Upper lobe of right lung (tissue), 1 donor: ENCODE results near the gene DDX17. TPM values are rescaled to one million over a fixed set of nuclear protein-coding genes. Genes with fewer than 3 reads are reported as not detected.
A peak's percentile ranks its signal among the peaks of the same experiment; 100 is the strongest.

ENCODE experiments used
- ATAC-seq: fragments of 200-7000 bp; cut with Tn5 transposase; one replicate; pipeline ENCODE4 v1.9.1; 2020; ENCODE audit warnings: mild to moderate bottlenecking, moderate library complexity
- DNase-seq: peaks from one replicate; pipeline ENCODE4 v3.0.0-alpha.2; 2020
- H3K27ac ChIP-seq: fragments of 200-600 bp; one replicate; pipeline ENCODE4 v1.8.0; 2022
- H3K27me3 ChIP-seq: fragments of 200-600 bp; one replicate; pipeline ENCODE4 v1.8.0; 2022; ENCODE audit warnings: mild to moderate bottlenecking
- H3K36me3 ChIP-seq: fragments of 200-600 bp; one replicate; pipeline ENCODE4 v1.8.0; 2022
- H3K4me1 ChIP-seq: fragments of 200-600 bp; one replicate; pipeline ENCODE4 v1.8.0; 2022
- H3K4me3 ChIP-seq: fragments of 200-600 bp; one replicate; pipeline ENCODE4 v1.8.0; 2022; ENCODE audit warnings: mild to moderate bottlenecking
- H3K9me3 ChIP-seq: fragments of 200-600 bp; one replicate; pipeline ENCODE4 v1.8.0; 2022
- intact Hi-C: fragments of 100-400 bp; cut with DNase I; formaldehyde crosslinking; loops from one replicate; pipeline ENCODE4 v1.11.0; 2022
- total RNA-seq: library from RNA; stranded (reverse); fragmentation: NEBNext Ultra II Directional; extraction: Animal tissue kit (Norgen Biotek cat#: 25700); gene quantifications from one replicate; pipeline ENCODE4 v1.2.1, GENCODE V29; 2021
- TF ChIP-seq, protein P1 (sequence below): fragments of 200-600 bp; IDR thresholded peaks from one replicate; pipeline ENCODE4 v1.8.0; 2022; ENCODE audit warnings: antibody characterized with exemption
- donor health status: DM: no; HTN: yes; CAD: no; lungs with severe emphysema.

The DDX17 gene
- total RNA-seq, 1 donor from 2014 or later, result 480 TPM

DNA sequence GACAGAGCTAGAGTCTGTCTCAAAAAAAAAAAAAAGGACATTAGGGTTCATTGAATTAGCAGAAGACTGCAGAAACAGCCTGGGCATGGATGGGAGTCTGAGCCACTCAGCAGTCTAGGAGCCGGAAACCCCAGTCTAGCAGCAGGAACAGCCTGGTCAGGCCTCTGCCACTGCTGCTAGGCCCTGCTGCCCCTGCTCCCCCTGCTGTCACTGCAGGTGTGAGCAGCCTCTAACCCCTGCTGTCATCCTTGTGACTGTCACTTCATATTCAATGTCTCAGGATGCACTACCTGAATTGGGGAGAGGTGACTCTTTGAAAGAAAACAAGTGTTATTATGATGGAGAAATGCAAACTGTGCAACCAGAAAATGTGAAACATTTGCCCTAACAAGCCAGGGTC lies 7.0 kb upstream of the DDX17 start:
- TF ChIP-seq, protein P1, sequence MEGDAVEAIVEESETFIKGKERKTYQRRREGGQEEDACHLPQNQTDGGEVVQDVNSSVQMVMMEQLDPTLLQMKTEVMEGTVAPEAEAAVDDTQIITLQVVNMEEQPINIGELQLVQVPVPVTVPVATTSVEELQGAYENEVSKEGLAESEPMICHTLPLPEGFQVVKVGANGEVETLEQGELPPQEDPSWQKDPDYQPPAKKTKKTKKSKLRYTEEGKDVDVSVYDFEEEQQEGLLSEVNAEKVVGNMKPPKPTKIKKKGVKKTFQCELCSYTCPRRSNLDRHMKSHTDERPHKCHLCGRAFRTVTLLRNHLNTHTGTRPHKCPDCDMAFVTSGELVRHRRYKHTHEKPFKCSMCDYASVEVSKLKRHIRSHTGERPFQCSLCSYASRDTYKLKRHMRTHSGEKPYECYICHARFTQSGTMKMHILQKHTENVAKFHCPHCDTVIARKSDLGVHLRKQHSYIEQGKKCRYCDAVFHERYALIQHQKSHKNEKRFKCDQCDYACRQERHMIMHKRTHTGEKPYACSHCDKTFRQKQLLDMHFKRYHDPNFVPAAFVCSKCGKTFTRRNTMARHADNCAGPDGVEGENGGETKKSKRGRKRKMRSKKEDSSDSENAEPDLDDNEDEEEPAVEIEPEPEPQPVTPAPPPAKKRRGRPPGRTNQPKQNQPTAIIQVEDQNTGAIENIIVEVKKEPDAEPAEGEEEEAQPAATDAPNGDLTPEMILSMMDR, result no peak
- Histone ChIP-seq H3K4me1 (no peaks in the 10 kb centered on the region), H3K36me3 (no peaks in the 10 kb centered on the region), H3K9me3 (no peaks in the 10 kb centered on the region), H3K27ac (no peak overlapping the region), H3K27me3 (no peaks in the 10 kb centered on the region), H3K4me3 (no peak overlapping the region)
- ATAC-seq (peak; percentile 43), DNase-seq (no peak)
- intact Hi-C loops, result no loop called here

DNA sequence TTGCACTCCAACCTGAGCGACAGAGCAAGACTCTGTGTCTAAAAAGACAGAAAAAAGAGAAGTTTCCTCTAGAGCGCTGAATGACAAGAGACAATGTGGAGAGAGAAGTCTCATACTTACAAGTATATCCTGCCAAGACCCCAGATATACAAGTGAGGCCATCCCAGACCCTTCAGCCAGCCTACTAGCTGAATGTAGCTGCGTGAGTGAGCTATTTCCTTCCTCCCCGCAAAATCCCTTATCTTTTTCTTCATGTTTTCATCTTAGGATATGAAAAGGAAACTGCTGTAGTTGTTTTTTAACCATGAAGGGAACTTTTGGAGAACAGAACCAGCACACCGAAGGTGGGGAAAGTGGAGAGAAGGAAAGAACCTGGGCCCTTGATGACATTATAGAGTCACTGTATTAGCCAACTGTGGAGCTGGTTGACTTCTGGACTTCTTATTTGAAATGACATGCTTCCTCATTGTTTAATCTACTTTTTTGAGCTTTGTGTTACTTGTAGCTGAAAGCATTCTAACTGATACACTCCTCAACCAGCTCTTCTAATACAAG lies 4.4 kb upstream of the DDX17 start:
- Histone ChIP-seq H3K4me3 (no peak overlapping the region), H3K27ac (no peak overlapping the region), H3K9me3 (no peaks in the 10 kb centered on the region), H3K4me1 (peaks cover 3% of the 10 kb centered on the region), H3K36me3 (no peaks in the 10 kb centered on the region), H3K27me3 (no peaks in the 10 kb centered on the region)
- no peak for DNase-seq
- TF ChIP-seq, protein P1, result no peak
- no peak for ATAC-seq
- intact Hi-C loops, result no loop called here

GRCh38 chr22:38505541-38506117 lies 482 bp downstream of the DDX17 start:
- ATAC-seq (peak; percentile 80), DNase-seq (peak; percentile 91)
- Histone ChIP-seq H3K27ac (peak overlapping the region; percentile 100), H3K27me3 (no peaks in the 10 kb centered on the region), H3K4me3 (peak overlapping the region; percentile 80), H3K9me3 (no peaks in the 10 kb centered on the region), H3K4me1 (peaks cover 39% of the 10 kb centered on the region), H3K36me3 (peaks cover 31% of the 10 kb centered on the region)
- TF ChIP-seq, protein P1, result no peak
- intact Hi-C loops, result no loop called here

DNA sequence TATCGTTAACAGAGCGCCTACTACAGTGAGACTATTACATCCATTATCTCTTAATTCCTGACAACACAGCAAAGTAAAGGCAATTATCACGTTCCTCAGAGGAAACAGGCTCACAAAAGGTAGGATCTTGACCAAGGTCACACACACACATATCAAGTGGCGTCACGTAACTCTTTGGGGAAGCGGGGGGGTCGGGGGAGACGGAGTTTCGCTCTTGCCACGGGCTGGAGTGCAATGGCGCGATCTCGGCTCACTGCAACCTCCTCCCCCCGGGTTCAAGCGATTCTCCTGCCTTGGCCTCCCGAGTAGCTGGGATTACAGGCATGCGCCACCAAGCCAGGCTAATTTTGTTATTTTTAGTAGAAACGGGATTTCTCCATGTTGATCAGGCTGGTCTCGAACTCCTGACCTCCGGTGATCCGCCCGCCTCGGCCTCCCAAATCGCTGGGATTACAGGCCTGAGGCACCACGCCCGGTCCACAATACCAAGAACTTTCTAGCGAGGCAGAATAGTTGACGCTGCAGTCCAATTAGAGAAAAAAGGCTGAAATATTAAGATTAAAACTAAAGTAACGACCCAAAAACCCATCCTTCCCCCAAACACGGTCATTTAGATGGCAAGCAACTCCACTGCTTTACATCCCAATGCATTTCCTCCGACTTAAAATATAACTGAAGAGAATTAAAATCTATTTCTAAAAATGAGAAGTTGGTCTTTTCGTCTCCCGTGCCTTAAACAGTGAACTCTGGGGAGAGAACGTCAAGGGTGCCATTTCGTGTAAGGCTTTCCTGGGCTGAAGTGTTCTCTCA lies 1.2 kb downstream of the DDX17 start:
- Histone ChIP-seq H3K4me3 (peak overlapping the region; percentile 80), H3K27me3 (no peaks in the 10 kb centered on the region), H3K9me3 (no peaks in the 10 kb centered on the region), H3K36me3 (peaks cover 38% of the 10 kb centered on the region), H3K27ac (peak overlapping the region; percentile 100), H3K4me1 (peaks cover 42% of the 10 kb centered on the region)
- ATAC-seq, result peak; percentile 41
- peak; percentile 85 for DNase-seq
- intact Hi-C loops, result no loop called here
- TF ChIP-seq, protein P1, result no peak

- H3K9me3 ChIP-seq, result no peaks in the 10 kb centered on the region
- H3K4me1 ChIP-seq, result peaks cover 47% of the 10 kb centered on the region
- H3K36me3 ChIP-seq, result peaks cover 57% of the 10 kb centered on the region
- ATAC-seq (no peak), DNase-seq (no peak)
- peak overlapping the region; percentile 80 for H3K4me3 ChIP-seq
- TF ChIP-seq, protein P1, result no peak
- H3K27me3 ChIP-seq, result no peaks in the 10 kb centered on the region
- no peak overlapping the region for H3K27ac ChIP-seq
- intact Hi-C loops, result no loop called here
These were observed 3.1 kb downstream of the DDX17 start for GRCh38 chr22:38503021-38503420.
